ENCODE results near the gene GNG7.

GNG7 gene

GRCh38 chr19:2728783-2729387 lies 26.4 kb upstream of the GNG7 start:
- in situ Hi-C loops (cut with MboI; ENCODE audit: low pct_unique_long_range_greater_than_20kb, low sequenced_read_pairs) = no loop called here
- no peak for DNase-seq

GRCh38 chr19:2727640-2727944 lies 25.1 kb upstream of the GNG7 start:
- in situ Hi-C loops (cut with MboI; ENCODE audit: low pct_unique_long_range_greater_than_20kb, low sequenced_read_pairs) = no loop called here
- DNase-seq = no peak

- in situ Hi-C loops (cut with MboI; ENCODE audit: low pct_unique_long_range_greater_than_20kb, low sequenced_read_pairs) = no loop called here
- no peak for DNase-seq
Observed at GRCh38 chr19:2726904-2727639, 24.6 kb upstream of the GNG7 start.

- in situ Hi-C loops (cut with MboI; ENCODE audit: low pct_unique_long_range_greater_than_20kb, low sequenced_read_pairs) = no loop called here
- no peak for DNase-seq
Observed at GRCh38 chr19:2726160-2726855, 23.8 kb upstream of the GNG7 start.

GRCh38 chr19:2724148-2724557 lies 21.7 kb upstream of the GNG7 start:
- in situ Hi-C loops (cut with MboI; ENCODE audit: low pct_unique_long_range_greater_than_20kb, low sequenced_read_pairs) = no loop called here
- no peak for DNase-seq

- no peak for DNase-seq
- in situ Hi-C loops (cut with MboI; ENCODE audit: low pct_unique_long_range_greater_than_20kb, low sequenced_read_pairs) = no loop called here
Observed at GRCh38 chr19:2723747-2724146, 21.3 kb upstream of the GNG7 start.

- in situ Hi-C loops (cut with MboI; ENCODE audit: low pct_unique_long_range_greater_than_20kb, low sequenced_read_pairs) = no loop called here
- no peak for DNase-seq
Observed at GRCh38 chr19:2723345-2723715, 20.8 kb upstream of the GNG7 start.

GRCh38 chr19:2722541-2723344 lies 20.2 kb upstream of the GNG7 start:
- in situ Hi-C loops (cut with MboI; ENCODE audit: low pct_unique_long_range_greater_than_20kb, low sequenced_read_pairs) = no loop called here
- DNase-seq = peak; percentile 69

GRCh38 chr19:2721570-2722540 lies 19.4 kb upstream of the GNG7 start:
- in situ Hi-C loops (cut with MboI; ENCODE audit: low pct_unique_long_range_greater_than_20kb, low sequenced_read_pairs) = no loop called here
- no peak for DNase-seq

GRCh38 chr19:2720777-2721569 lies 18.5 kb upstream of the GNG7 start, which contains the start of gene DIRAS1:
Gene DIRAS1, minus strand, starts transcription at chr19:2721372. Its CDS starts 3,566 bp downstream, at chr19:2717806.
- no peak for DNase-seq
- in situ Hi-C loops (cut with MboI; ENCODE audit: low pct_unique_long_range_greater_than_20kb, low sequenced_read_pairs) = no loop called here

- DNase-seq = no peak
Observed at GRCh38 chr19:2719920-2720776, 17.7 kb upstream of the GNG7 start.

GRCh38 chr19:2719232-2719735 lies 16.8 kb upstream of the GNG7 start:
- DNase-seq = no peak
- in situ Hi-C loops (cut with MboI; ENCODE audit: low pct_unique_long_range_greater_than_20kb, low sequenced_read_pairs) = no loop called here

More at GRCh38 chr19:2719920-2720776, 17.7 kb upstream of the GNG7 start:
- in situ Hi-C loops (cut with MboI; ENCODE audit: low pct_unique_long_range_greater_than_20kb, low sequenced_read_pairs) = no loop called here

- in situ Hi-C loops (cut with MboI; ENCODE audit: low pct_unique_long_range_greater_than_20kb, low sequenced_read_pairs) = no loop called here
- DNase-seq = no peak
Observed at GRCh38 chr19:2717638-2718541, 15.4 kb upstream of the GNG7 start.

GRCh38 chr19:2716722-2717637 lies 14.5 kb upstream of the GNG7 start:
- DNase-seq = no peak
- in situ Hi-C loops (cut with MboI; ENCODE audit: low pct_unique_long_range_greater_than_20kb, low sequenced_read_pairs) = no loop called here

- DNase-seq = no peak
- in situ Hi-C loops (cut with MboI; ENCODE audit: low pct_unique_long_range_greater_than_20kb, low sequenced_read_pairs) = no loop called here
Observed at GRCh38 chr19:2716275-2716650, 13.8 kb upstream of the GNG7 start.
